Endothelial cell of umbilical vein (primary cell): Measurements from ENCODE around the gene PRCD. TPM values are rescaled to one million over a fixed set of nuclear protein-coding genes. Genes with fewer than 3 reads are reported as not detected.

Experiments used
- BruUV-seq: library from RNA; stranded (reverse); fragments of 400-500 nt; replicated peaks from 2 replicates; lab custom pipeline; 2021; lab: Mats Ljungman, UMichigan
- CTCF ChIA-PET: fragments of 300-600, 350-600 bp; sonication (Branson Sonifier 250); formaldehyde crosslinking; loops from one replicate; lab custom pipeline; 2021; ENCODE audit warnings: antibody characterized with exemption, inconsistent platforms; lab: Charles Lee
- POLR2A ChIA-PET: fragments of 300-600, 350-600 bp; sonication (Branson Sonifier 250); formaldehyde crosslinking; loops from one replicate; lab custom pipeline; 2021; ENCODE audit warnings: antibody characterized with exemption, inconsistent platforms; lab: Charles Lee
- DNase-seq: peaks from one replicate; pipeline ENCODE4 v3.0.0-alpha.2; 2011; ENCODE audit warnings: low read depth, low spot score
- FAIRE-seq: peaks from 2 replicates; lab custom pipeline; 2011; peaks lifted over from hg19 to GRCh38; lab: Jason Lieb, UNC
- H2AFZ ChIP-seq: 2 replicates; pipeline ENCODE4 v1.6.0; 2012; ENCODE audit warnings: low read depth, low read length, control low read depth, inconsistent platforms
- H3K27ac ChIP-seq: 2 replicates; pipeline ENCODE4 v1.5.1; 2011; ENCODE audit warnings: low read depth, mild to moderate bottlenecking, control low read depth, low read length, moderate library complexity; ENCODE audit not compliant: insufficient read depth
- H3K27me3 ChIP-seq, 2 experiments: 2 replicates each; pipeline versions ENCODE4 v1.6.0 to v1.6.1; 2011; ENCODE audit warnings: low read length in 2 of 2, mixed read lengths in 1 of 2; ENCODE audit not compliant: control insufficient read depth in 2 of 2, insufficient read depth in 2 of 2
- H3K36me3 ChIP-seq, 2 experiments: 2 replicates in 1 of 2; 3 replicates in 1 of 2; pipeline ENCODE4 v1.5.1; 2011; ENCODE audit warnings: low read length in 2 of 2, mild to moderate bottlenecking in 1 of 2, moderate library complexity in 1 of 2; ENCODE audit not compliant: control insufficient read depth in 2 of 2, insufficient read depth in 2 of 2; ENCODE audit errors: extremely low read depth in 1 of 2
- H3K4me1 ChIP-seq: 3 replicates; pipeline ENCODE4 v1.5.1; 2011; ENCODE audit warnings: mild to moderate bottlenecking, low read length; ENCODE audit not compliant: control insufficient read depth, insufficient read depth; ENCODE audit errors: extremely low read depth
- H3K4me2 ChIP-seq: 2 replicates; pipeline ENCODE4 v1.6.1; 2011; ENCODE audit warnings: low read length, control low read depth, mixed read lengths; ENCODE audit not compliant: insufficient read depth
- H3K4me3 ChIP-seq, 3 experiments: fragments of 200-600 bp in 1 of 3; sonication (generic), shearing (Covaris generic) in 1 of 3; replicated peaks in 1 of 3; 2 replicates each; pipeline ENCODE4 v1.5.1; 2011 to 2016; ENCODE audit warnings: control low read depth in 3 of 3, low read length in 3 of 3, mild to moderate bottlenecking in 2 of 3, inconsistent platforms in 1 of 3, low read depth in 1 of 3, moderate library complexity in 1 of 3; ENCODE audit not compliant: insufficient read depth in 1 of 3
- H3K79me2 ChIP-seq: 2 replicates; pipeline ENCODE4 v1.6.0; 2012; ENCODE audit warnings: low read length, inconsistent platforms; ENCODE audit not compliant: control insufficient read depth, insufficient read depth
- H3K9ac ChIP-seq: replicated peaks from 2 replicates; pipeline ENCODE3; 2011; ENCODE audit warnings: low read length, control low read depth; ENCODE audit not compliant: insufficient read depth; ENCODE audit errors: extremely low read depth
- H3K9me1 ChIP-seq: replicated peaks from 3 replicates; pipeline ENCODE4 v1.6.0; 2011; ENCODE audit warnings: mild to moderate bottlenecking, low read length; ENCODE audit not compliant: control insufficient read depth, insufficient read depth; ENCODE audit errors: extremely low read depth
- H3K9me3 ChIP-seq: replicated peaks from 2 replicates; pipeline ENCODE4 v1.5.1; 2012; ENCODE audit warnings: low read length, inconsistent platforms; ENCODE audit not compliant: control insufficient read depth, insufficient read depth
- H4K20me1 ChIP-seq: replicated peaks from 2 replicates; pipeline ENCODE3; 2011; ENCODE audit warnings: mild to moderate bottlenecking, low read length; ENCODE audit not compliant: control insufficient read depth, insufficient read depth; ENCODE audit errors: extremely low read depth
- CTCF ChIP-seq, 2 donors: IDR thresholded peaks; 1 replicate in 1 of 2; 2 replicates in 1 of 2; pipeline ENCODE4 v1.5.1; 2011; ENCODE audit warnings: low read length in 2 of 2, mild to moderate bottlenecking in 2 of 2, moderate library complexity in 2 of 2, control low read depth in 1 of 2, inconsistent platforms in 1 of 2, low read depth in 1 of 2; ENCODE audit not compliant: insufficient read depth in 1 of 2; ENCODE audit errors: extremely low read depth in 1 of 2
- EZH2 ChIP-seq: IDR thresholded peaks from 2 replicates; pipeline ENCODE4 v1.6.1; 2012; ENCODE audit warnings: borderline replicate concordance, low read depth, mild to moderate bottlenecking, moderate library complexity, low read length, inconsistent platforms; ENCODE audit not compliant: severe bottlenecking
- GATA2 ChIP-seq: IDR thresholded peaks from 2 replicates; pipeline ENCODE4 v1.7.0; 2011; ENCODE audit warnings: low read depth, mild to moderate bottlenecking, moderate library complexity, mixed read lengths, low read length; ENCODE audit not compliant: insufficient read length, insufficient read depth
- JUN ChIP-seq: IDR thresholded peaks from 2 replicates; pipeline ENCODE4 v1.6.1; 2011; ENCODE audit warnings: borderline replicate concordance, low read depth; ENCODE audit not compliant: insufficient read length, insufficient read depth
- MYC ChIP-seq: IDR thresholded peaks from one replicate; pipeline ENCODE4 v1.6.1; 2011; ENCODE audit warnings: mild to moderate bottlenecking, low read depth, low read length
- POLR2AphosphoS5 ChIP-seq: IDR thresholded peaks from 2 replicates; pipeline ENCODE4 v1.6.1; 2012; ENCODE audit warnings: low read depth, mild to moderate bottlenecking, control low read depth, low read length, moderate library complexity; ENCODE audit not compliant: insufficient read depth
- dilution Hi-C: fragments of 300-500 bp; cut with MboI; formaldehyde crosslinking; loops from one replicate; pipeline ENCODE4 v1.15.0; 2019; ENCODE audit warnings: low sequenced_read_pairs; ENCODE audit not compliant: extremely low pct_ligation_motif_present
- intact Hi-C: fragments of 100-400 bp; cut with micrococcal nuclease; formaldehyde crosslinking; loops from one replicate; pipeline ENCODE4 v1.10.0; 2022
- polyA plus RNA-seq, 4 experiments: library from polyadenylated mRNA; depleted of rRNA in 3 of 4; stranded (reverse) in 3 of 4; unstranded in 1 of 4; fragments of >200 nt; gene quantifications; 2 replicates each; pipeline versions ENCODE4 v1.2.1 to v1.2.3, GENCODE V29; 2011 to 2012; ENCODE audit warnings: missing spikeins in 1 of 4
- total RNA-seq: library from RNA; stranded (reverse); gene quantifications from 2 replicates; pipeline ENCODE4 v1.2.3, GENCODE V29; 2021

Gene PRCD
- total and polyA plus RNA-seq, 2 donors (not counting 3 experiments of a cell fraction or from before 2014, with no cell fraction given): not detected

- Histone ChIP-seq H3K36me3 (no peaks in the 10 kb centered on the region), H3K4me3 (no peak overlapping the region), H3K4me2 (no peak overlapping the region), H3K9ac (no peak overlapping the region), H4K20me1 (no peaks in the 10 kb centered on the region), H3K9me3 (no peaks in the 10 kb centered on the region), H3K4me1 (peaks cover 31% of the 10 kb centered on the region), H3K27me3 (peaks cover 0 to under 1% of the 10 kb centered on the region in 2 experiments), H3K79me2 (peaks cover 14% of the 10 kb centered on the region), H3K9me1 (no peaks in the 10 kb centered on the region), H2AFZ (no peak overlapping the region), H3K27ac (no peak overlapping the region)
- ChIA-PET POLR2A (interaction anchor here (0.6 to 0.9 kb wide), 4 partner anchors 17 to 159 kb away, joined by 3 to 6 read pairs (median 5); no protein-coding TSS in a partner anchor), CTCF (interaction anchor here (0.5 to 7.2 kb wide), 10 partner anchors 10 to 1841 kb away, joined by 3 to 110 read pairs (median 4); partner anchors contain the start of gene AANAT)
- intact Hi-C loops: loop anchor here (10.0 kb wide), 1 partner anchor 188 kb away; no protein-coding TSS in a partner anchor
- TF ChIP-seq GATA2 (no peak), POLR2AphosphoS5 (no peak), JUN (no peak)
- FAIRE-seq (no peak), DNase-seq (no peak)
- BruUV-seq: no TSS peak
- dilution Hi-C loops: no loop called here
These were observed 37.3 kb upstream of the PRCD start for GRCh38 chr17:76502341-76503211.

GRCh38 chr17:76504117-76504516 is 35.7 kb upstream of the PRCD start:
- Histone ChIP-seq H4K20me1 (no peaks in the 10 kb centered on the region), H3K27me3 (peaks cover 0 to 4% of the 10 kb centered on the region in 2 experiments), H3K9ac (no peak overlapping the region), H3K9me1 (no peaks in the 10 kb centered on the region), H3K79me2 (peaks cover 12% of the 10 kb centered on the region), H3K4me3 (no peak overlapping the region), H3K36me3 (no peaks in the 10 kb centered on the region), H3K9me3 (no peaks in the 10 kb centered on the region), H2AFZ (no peak overlapping the region), H3K4me1 (peaks cover 17% of the 10 kb centered on the region), H3K4me2 (no peak overlapping the region), H3K27ac (no peak overlapping the region)
- BruUV-seq: no TSS peak
- POLR2A ChIA-PET: no interaction called here
- intact Hi-C loops: loop anchor here (10.0 kb wide), 1 partner anchor 189 kb away; no protein-coding TSS in a partner anchor
- TF ChIP-seq MYC: no peak
- TF ChIP-seq EZH2: no peak
- TF ChIP-seq JUN: no peak
- no peak for TF ChIP-seq GATA2
- TF ChIP-seq CTCF (IDR thresholded peaks at IDR 0.05; ENCODE audit: extremely low read depth in 1 of 2, insufficient read depth in 1 of 2, low read depth in 1 of 2, low read length in 2 of 2): peak in 1 of 2 donors; percentile 6
- FAIRE-seq (no peak), DNase-seq (no peak)
- dilution Hi-C loops: no loop called here
- CTCF ChIA-PET: interaction anchor here (1.1 to 7.2 kb wide), 5 partner anchors 18 to 45 kb away, joined by 3 to 110 read pairs (median 4); partner anchors contain the start of gene AANAT
